Type B pancreatic cell (in vitro differentiated cells): ENCODE measurements around the gene SRRM5. TPM values are rescaled to one million over a fixed set of nuclear protein-coding genes. Genes with fewer than 3 reads are reported as not detected.

Experiments used
- DNase-seq: peaks from one replicate; pipeline ENCODE4 v3.0.0; 2021; ENCODE audit warnings: mixed read lengths; ENCODE audit not compliant: unreplicated experiment; ENCODE audit errors: extremely low spot score
- H3K27ac Mint-ChIP-seq: 2 replicates; pipeline ENCODE4 v1.8.0; 2021; ENCODE audit warnings: mild to moderate bottlenecking, mixed read lengths
- H3K27me3 Mint-ChIP-seq: 2 replicates; pipeline ENCODE4 v1.8.0; 2021; ENCODE audit warnings: mixed read lengths
- H3K36me3 Mint-ChIP-seq: 2 replicates; pipeline ENCODE4 v1.8.0; 2021; ENCODE audit warnings: mixed read lengths
- H3K4me1 Mint-ChIP-seq: one replicate; pipeline ENCODE4 v1.8.0; 2021; ENCODE audit warnings: mixed read lengths; ENCODE audit not compliant: unreplicated experiment
- H3K4me3 Mint-ChIP-seq: 2 replicates; pipeline ENCODE4 v1.8.0; 2021; ENCODE audit warnings: mild to moderate bottlenecking, mixed read lengths
- H3K9me3 Mint-ChIP-seq: 2 replicates; pipeline ENCODE4 v1.8.0; 2021; ENCODE audit warnings: mixed read lengths
- CTCF ChIP-seq: fragments of 200-600 bp; sonication (generic); conservative IDR thresholded peaks from 2 replicates; pipeline ENCODE4 v1.5.0; 2021; ENCODE audit warnings: antibody characterized with exemption, mild to moderate bottlenecking
- long read RNA-seq: library from polyadenylated mRNA; unstranded; transcript quantifications from one replicate; pipeline ENCODE4 v2.0.0, GENCODE V29; 2020
- total RNA-seq: library from RNA; stranded (reverse); gene quantifications from 2 replicates; pipeline ENCODE4 v1.2.1, GENCODE V29; 2021; ENCODE audit warnings: low replicate concordance

SRRM5 gene
- 0.56 and 0.69 TPM in 2 replicates for total RNA-seq
- long read RNA-seq, partial matches to known transcripts: 0 of 1 reads
- long read RNA-seq, other reads (novel, unspliced or antisense): 1 of 1 reads

- DNase-seq: no peak
- no peak for TF ChIP-seq CTCF
- Mint-ChIP-seq H3K36me3 (peaks cover 34% of the 10 kb centered on the region), H3K9me3 (no peaks in the 10 kb centered on the region), H3K27me3 (no peaks in the 10 kb centered on the region), H3K27ac (no peak within 1 kb of the TSS), H3K4me3 (no peak within 1 kb of the TSS), H3K4me1 (peaks cover 16% of the 10 kb centered on the region)
Observed at GRCh38 chr19:43611788-43612187, at the start of gene SRRM5. SRRM5 (plus strand) TSS chr19:43612088; CDS start chr19:43612122, 34 bp downstream.

- no peaks in the 10 kb centered on the region for H3K4me1 Mint-ChIP-seq
- H3K9me3 Mint-ChIP-seq: no peaks in the 10 kb centered on the region
- DNase-seq: no peak
- H3K4me3 Mint-ChIP-seq: no peak overlapping the region
- peaks cover 12% of the 10 kb centered on the region for H3K36me3 Mint-ChIP-seq
- no peak overlapping the region for H3K27ac Mint-ChIP-seq
- no peak for TF ChIP-seq CTCF
- H3K27me3 Mint-ChIP-seq: no peaks in the 10 kb centered on the region
Observed at GRCh38 chr19:43562226-43562697, 49.6 kb upstream of the SRRM5 start.

GRCh38 chr19:43562698-43563241 lies 49.1 kb upstream of the SRRM5 start:
- no peak overlapping the region for H3K27ac Mint-ChIP-seq
- H3K36me3 Mint-ChIP-seq: peaks cover 12% of the 10 kb centered on the region
- H3K27me3 Mint-ChIP-seq: no peaks in the 10 kb centered on the region
- DNase-seq: no peak
- H3K9me3 Mint-ChIP-seq: no peaks in the 10 kb centered on the region
- no peaks in the 10 kb centered on the region for H3K4me1 Mint-ChIP-seq
- no peak for TF ChIP-seq CTCF
- no peak overlapping the region for H3K4me3 Mint-ChIP-seq

GRCh38 chr19:43563816-43564457 lies 48.0 kb upstream of the SRRM5 start:
- H3K27me3 Mint-ChIP-seq: no peaks in the 10 kb centered on the region
- H3K4me3 Mint-ChIP-seq: no peak overlapping the region
- H3K27ac Mint-ChIP-seq: no peak overlapping the region
- H3K36me3 Mint-ChIP-seq: peaks cover 12% of the 10 kb centered on the region
- no peak for DNase-seq
- no peaks in the 10 kb centered on the region for H3K4me1 Mint-ChIP-seq
- H3K9me3 Mint-ChIP-seq: no peaks in the 10 kb centered on the region
- TF ChIP-seq CTCF: no peak

GRCh38 chr19:43564800-43565199 lies 47.1 kb upstream of the SRRM5 start:
- no peak for DNase-seq
- Mint-ChIP-seq H3K4me3 (no peak overlapping the region), H3K4me1 (peaks cover 2% of the 10 kb centered on the region), H3K9me3 (no peaks in the 10 kb centered on the region), H3K36me3 (peaks cover 13% of the 10 kb centered on the region), H3K27ac (no peak overlapping the region), H3K27me3 (no peaks in the 10 kb centered on the region)
- no peak for TF ChIP-seq CTCF
